Measurements from ENCODE around the gene TTC21A. TPM values are rescaled to one million over a fixed set of nuclear protein-coding genes. Genes with fewer than 3 reads are reported as not detected.

TTC21A gene
- total and polyA plus RNA-seq, 2 donors (not counting 1 experiment from before 2014, with no cell fraction given), result 1.6 to 2.1 TPM

DNA sequence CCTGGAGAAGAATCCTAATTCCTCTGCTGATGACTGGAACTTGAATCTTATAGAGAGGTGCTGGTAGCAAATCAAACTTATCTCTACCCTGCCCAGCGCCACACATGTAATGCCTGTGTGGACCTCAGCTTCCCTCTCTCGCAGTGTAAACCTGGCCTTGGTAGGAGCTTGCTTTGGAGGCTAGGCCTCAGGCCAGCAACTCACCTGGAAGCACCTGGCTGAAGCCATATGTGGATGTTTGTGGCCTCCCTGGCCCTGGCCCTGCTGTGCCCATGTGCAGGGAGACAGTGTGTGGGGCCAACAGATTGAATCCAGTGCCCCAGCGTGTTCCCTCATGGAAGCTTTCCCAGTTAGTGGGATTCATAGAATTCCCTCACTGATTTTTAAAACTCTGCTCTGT lies 8.4 kb downstream of the TTC21A start:
- no peak overlapping the region for H3K27ac ChIP-seq (ENCODE audit: insufficient read depth, low read length)

GRCh38 chr3:39118079-39118478 lies 10.6 kb downstream of the TTC21A start:
- no peaks in the 10 kb centered on the region for H3K9me3 ChIP-seq (ENCODE audit: control insufficient read depth, insufficient read depth, low read depth, low read length)
- H4K20me1 ChIP-seq (ENCODE audit: control insufficient read depth, extremely low read depth, insufficient read depth, low read length), result no peaks in the 10 kb centered on the region
- no peak overlapping the region for H2AFZ ChIP-seq (ENCODE audit: low read length)
- no peak overlapping the region for H3K27ac ChIP-seq (ENCODE audit: insufficient read depth, low read length)
- DNase-seq (ENCODE audit: low read depth in 2 of 2), result no peak
- TF ChIP-seq EZH2 (IDR thresholded peaks at IDR 0.05; ENCODE audit: low read length, missing control alignments) (no peak), CTCF (conservative IDR thresholded peaks at IDR 0.05 in 1 of 2, IDR thresholded peaks at IDR 0.05 in 1 of 2; ENCODE audit: low read depth in 1 of 2, low read length in 2 of 2) (no peak)
- no peaks in the 10 kb centered on the region for H3K36me3 ChIP-seq (ENCODE audit: control insufficient read depth, insufficient read depth, low read length)
- H3K79me2 ChIP-seq (ENCODE audit: control insufficient read depth, insufficient read depth, low read length), result no peaks in the 10 kb centered on the region
- H3K9ac ChIP-seq (ENCODE audit: insufficient read depth, low read length), result no peak overlapping the region
- H3K4me3 ChIP-seq (replicated peaks in 1 of 4; ENCODE audit: control extremely low read depth in 1 of 4, insufficient read depth in 1 of 4, low read depth in 3 of 4, low read length in 4 of 4), result no peak overlapping the region
- no peaks in the 10 kb centered on the region for H3K27me3 ChIP-seq (ENCODE audit: control insufficient read depth, insufficient read depth, low read length)
- H3K4me1 ChIP-seq (ENCODE audit: control insufficient read depth, extremely low read depth, insufficient read depth, low read length), result no peaks in the 10 kb centered on the region
- H3K4me2 ChIP-seq (ENCODE audit: extremely low read depth, insufficient read depth, low read length), result no peak overlapping the region

More for the DNA sequence above, 8.4 kb downstream of the TTC21A start:
- H3K36me3 ChIP-seq (ENCODE audit: control insufficient read depth, insufficient read depth, low read length), result no peaks in the 10 kb centered on the region
- H3K4me2 ChIP-seq (ENCODE audit: extremely low read depth, insufficient read depth, low read length), result no peak overlapping the region
- no peaks in the 10 kb centered on the region for H3K27me3 ChIP-seq (ENCODE audit: control insufficient read depth, insufficient read depth, low read length)
- H3K9ac ChIP-seq (ENCODE audit: insufficient read depth, low read length), result no peak overlapping the region
- no peak overlapping the region for H2AFZ ChIP-seq (ENCODE audit: low read length)
- no peak overlapping the region for H3K4me3 ChIP-seq (replicated peaks in 1 of 4; ENCODE audit: control extremely low read depth in 1 of 4, insufficient read depth in 1 of 4, low read depth in 3 of 4, low read length in 4 of 4)
- DNase-seq (ENCODE audit: low read depth in 2 of 2), result no peak
- no peaks in the 10 kb centered on the region for H4K20me1 ChIP-seq (ENCODE audit: control insufficient read depth, extremely low read depth, insufficient read depth, low read length)
- TF ChIP-seq CTCF (conservative IDR thresholded peaks at IDR 0.05 in 1 of 2, IDR thresholded peaks at IDR 0.05 in 1 of 2; ENCODE audit: low read depth in 1 of 2, low read length in 2 of 2) (no peak), EZH2 (IDR thresholded peaks at IDR 0.05; ENCODE audit: low read length, missing control alignments) (no peak)
- no peaks in the 10 kb centered on the region for H3K79me2 ChIP-seq (ENCODE audit: control insufficient read depth, insufficient read depth, low read length)
- no peaks in the 10 kb centered on the region for H3K9me3 ChIP-seq (ENCODE audit: control insufficient read depth, insufficient read depth, low read depth, low read length)
- no peaks in the 10 kb centered on the region for H3K4me1 ChIP-seq (ENCODE audit: control insufficient read depth, extremely low read depth, insufficient read depth, low read length)

GRCh38 chr3:39118931-39119660 lies 11.6 kb downstream of the TTC21A start:
- Histone ChIP-seq H3K27me3 (ENCODE audit: control insufficient read depth, insufficient read depth, low read length) (no peaks in the 10 kb centered on the region), H3K79me2 (ENCODE audit: control insufficient read depth, insufficient read depth, low read length) (no peaks in the 10 kb centered on the region), H3K9ac (ENCODE audit: insufficient read depth, low read length) (no peak overlapping the region), H2AFZ (ENCODE audit: low read length) (no peak overlapping the region), H4K20me1 (ENCODE audit: control insufficient read depth, extremely low read depth, insufficient read depth, low read length) (no peaks in the 10 kb centered on the region), H3K4me3 (replicated peaks in 1 of 4; ENCODE audit: control extremely low read depth in 1 of 4, insufficient read depth in 1 of 4, low read depth in 3 of 4, low read length in 4 of 4) (no peak overlapping the region), H3K27ac (ENCODE audit: insufficient read depth, low read length) (no peak overlapping the region), H3K9me3 (ENCODE audit: control insufficient read depth, insufficient read depth, low read depth, low read length) (no peaks in the 10 kb centered on the region), H3K4me1 (ENCODE audit: control insufficient read depth, extremely low read depth, insufficient read depth, low read length) (no peaks in the 10 kb centered on the region), H3K36me3 (ENCODE audit: control insufficient read depth, insufficient read depth, low read length) (no peaks in the 10 kb centered on the region), H3K4me2 (ENCODE audit: extremely low read depth, insufficient read depth, low read length) (no peak overlapping the region)
- no peak for DNase-seq (ENCODE audit: low read depth in 2 of 2)
- TF ChIP-seq CTCF (conservative IDR thresholded peaks at IDR 0.05 in 1 of 2, IDR thresholded peaks at IDR 0.05 in 1 of 2; ENCODE audit: low read depth in 1 of 2, low read length in 2 of 2), result no peak

All from fibroblast of lung (primary cell).